Thyroid gland (tissue), 4 donors: Measurements from ENCODE around the gene STAC2. TPM values are rescaled to one million over a fixed set of nuclear protein-coding genes. Genes with fewer than 3 reads are reported as not detected.
A peak's percentile ranks its signal among the peaks of the same experiment; 100 is the strongest.

Experiments used
- DNase-seq, 2 donors: peaks; one replicate each; pipeline ENCODE4 v3.0.0-alpha.2; 2019
- H3K27ac ChIP-seq, 3 donors: fragments of 200-600 bp; sonication (generic); 1 replicate in 2 of 3; 2 replicates in 1 of 3; pipeline ENCODE4 v1.5.1; 2016 to 2019; ENCODE audit warnings: mild to moderate bottlenecking in 1 of 3, moderate library complexity in 1 of 3
- H3K27me3 ChIP-seq: fragments of 200-600 bp; sonication (generic); one replicate; pipeline ENCODE4 v1.5.1; 2019
- H3K36me3 ChIP-seq, 2 donors: fragments of 200-600 bp; sonication (generic); one replicate each; pipeline ENCODE4 v1.5.1; 2016 to 2019
- H3K4me1 ChIP-seq, 2 donors: fragments of 200-600 bp; sonication (generic); one replicate each; pipeline ENCODE4 v1.5.1; 2017 to 2019
- H3K4me3 ChIP-seq, 3 donors: fragments of 200-600 bp; sonication (generic); replicated peaks in 1 of 3; 1 replicate in 2 of 3; 2 replicates in 1 of 3; pipeline ENCODE4 v1.5.1; 2016; ENCODE audit warnings: mild to moderate bottlenecking in 1 of 3
- H3K9me3 ChIP-seq: fragments of 200-600 bp; sonication (generic); one replicate; pipeline ENCODE4 v1.5.1; 2017
- CTCF ChIP-seq, 6 experiments: fragments of 200-600 bp in 3 of 6; fragments of 450-650 bp in 3 of 6; sonication (generic) in 3 of 6; IDR thresholded peaks; one replicate each; pipeline ENCODE4 v1.5.1; 2016 to 2019; ENCODE audit warnings: antibody characterized with exemption in 6 of 6, mild to moderate bottlenecking in 2 of 6, inconsistent platforms in 1 of 6, moderate library complexity in 1 of 6
- POLR2A ChIP-seq, 2 donors: fragments of 450-650 bp; IDR thresholded peaks; one replicate each; pipeline ENCODE4 v1.6.1; 2017; ENCODE audit warnings: antibody characterized with exemption in 2 of 2, mild to moderate bottlenecking in 2 of 2, moderate library complexity in 1 of 2
- WGBS, 2 donors: methylation state at CpG; one replicate each; pipeline ENCODE4 v1.1.5; 2017; 5-methylcytosine and 5-hydroxymethylcytosine counted together
- intact Hi-C: fragments of 100-400 bp; cut with DNase I; formaldehyde crosslinking; loops from one replicate; pipeline ENCODE4 v1.15.1; 2023
- total RNA-seq, 4 donors: library from RNA; depleted of rRNA; stranded (reverse); fragments of >200 nt; gene quantifications; one replicate each; pipeline ENCODE4 v1.2.3, GENCODE V29; 2016

Gene STAC2
- total RNA-seq, 4 donors from 2014 or later, result not detected

GRCh38 chr17:39212195-39212810, 13.4 kb downstream of the STAC2 start:
- no peak overlapping the region for H3K4me3 ChIP-seq

GRCh38 chr17:39210093-39210434, 15.7 kb downstream of the STAC2 start:
- no peak for DNase-seq
- WGBS, 2 donors, result 33 to 35% methylated on average over 5 to 15 of the region's 22 CpGs
- peaks cover 29 to 52% of the 10 kb centered on the region in 2 donors for H3K4me1 ChIP-seq
- TF ChIP-seq POLR2A (IDR thresholded peaks at IDR 0.05) (no peak), CTCF (IDR thresholded peaks at IDR 0.05) (no peak)
- H3K27ac ChIP-seq, result peak overlapping the region in 2 of 3 donors; percentile 5 to 58
- intact Hi-C loops, result no loop called here
- no peaks in the 10 kb centered on the region for H3K9me3 ChIP-seq
- H3K4me3 ChIP-seq, result peak overlapping the region in 1 of 3 donors; percentile 31
- H3K27me3 ChIP-seq, result no peaks in the 10 kb centered on the region
- H3K36me3 ChIP-seq, result peaks cover 2% of the 10 kb centered on the region in 2 donors

More at GRCh38 chr17:39212195-39212810, 13.4 kb downstream of the STAC2 start:
- Histone ChIP-seq H3K36me3 (no peaks in the 10 kb centered on the region), H3K9me3 (no peaks in the 10 kb centered on the region), H3K4me1 (peaks cover 29 to 49% of the 10 kb centered on the region in 2 donors), H3K27me3 (no peaks in the 10 kb centered on the region), H3K27ac (peak overlapping the region in 1 of 3 donors; percentile 47)
- intact Hi-C loops, result no loop called here
- no peak for TF ChIP-seq CTCF (IDR thresholded peaks at IDR 0.05)
- TF ChIP-seq POLR2A (IDR thresholded peaks at IDR 0.05), result no peak
- DNase-seq, result no peak
- 80 to 90% methylated on average over 7 to 9 of the region's 11 CpGs for WGBS, 2 donors

GRCh38 chr17:39209317-39210092, 16.2 kb downstream of the STAC2 start:
- TF ChIP-seq CTCF (IDR thresholded peaks at IDR 0.05), result no peak
- peak in 1 of 2 donors; percentile 43 for TF ChIP-seq POLR2A (IDR thresholded peaks at IDR 0.05)
- Histone ChIP-seq H3K9me3 (no peaks in the 10 kb centered on the region), H3K4me3 (peak overlapping the region in 1 of 3 donors; percentile 31), H3K27ac (peak overlapping the region in 2 of 3 donors; percentile 5 to 58), H3K27me3 (no peaks in the 10 kb centered on the region), H3K36me3 (peaks cover 7 to 8% of the 10 kb centered on the region in 2 donors), H3K4me1 (peaks cover 29 to 52% of the 10 kb centered on the region in 2 donors)
- DNase-seq, result peak; percentile 83 to 85
- intact Hi-C loops, result loop anchor here (5.0 kb wide), 1 partner anchor 33 kb away; no protein-coding TSS in a partner anchor
- WGBS, 2 donors, result 4 to 25% methylated on average over 2 to 29 of the region's 39 CpGs

GRCh38 chr17:39208893-39209292, 16.9 kb downstream of the STAC2 start:
- peak overlapping the region in 2 of 3 donors; percentile 12 to 58 for H3K27ac ChIP-seq
- intact Hi-C loops, result loop anchor here (5.0 kb wide), 1 partner anchor 33 kb away; no protein-coding TSS in a partner anchor
- DNase-seq, result peak; percentile 86 to 87
- H3K27me3 ChIP-seq, result no peaks in the 10 kb centered on the region
- peaks cover 14% of the 10 kb centered on the region in 2 donors for H3K36me3 ChIP-seq
- H3K4me3 ChIP-seq, result no peak overlapping the region
- H3K4me1 ChIP-seq, result peaks cover 29 to 52% of the 10 kb centered on the region in 2 donors
- TF ChIP-seq CTCF (IDR thresholded peaks at IDR 0.05) (no peak), POLR2A (IDR thresholded peaks at IDR 0.05) (no peak)
- 32 to 41% methylated on average over 7 to 8 of the region's 8 CpGs for WGBS, 2 donors
- H3K9me3 ChIP-seq, result no peaks in the 10 kb centered on the region
